ENCODE data around the gene PDGFRB.

GRCh38 chr5:150186897-150187296, 31.3 kb upstream of the PDGFRB start:
- TF ChIP-seq CTCF (IDR thresholded peaks at IDR 0.05) (no peak), POLR2A (IDR thresholded peaks at IDR 0.05) (no peak), EP300 (IDR thresholded peaks at IDR 0.05; ENCODE audit: low read depth) (no peak)
